GM06990 (cell line): ENCODE results near the gene CCDC187.

Source experiments
- DNase-seq: peaks from one replicate; pipeline ENCODE4 v3.0.0-alpha.2; 2011; ENCODE audit not compliant: insufficient read length; ENCODE audit errors: extremely low read depth
- H3K27me3 ChIP-seq: replicated peaks from 2 replicates; pipeline ENCODE4 v1.6.0; 2011; ENCODE audit warnings: low read length; ENCODE audit not compliant: control insufficient read depth, insufficient read depth
- H3K36me3 ChIP-seq: 2 replicates; pipeline ENCODE4 v1.5.1; 2011; ENCODE audit warnings: low read length; ENCODE audit not compliant: control insufficient read depth, insufficient read depth
- H3K4me3 ChIP-seq: replicated peaks from 2 replicates; pipeline ENCODE4 v1.5.1; 2011; ENCODE audit warnings: low read depth, mild to moderate bottlenecking, control low read depth, low read length
- CTCF ChIP-seq: IDR thresholded peaks from 2 replicates; pipeline ENCODE4 v1.5.1; 2011; ENCODE audit warnings: low read length, control low read depth, mild to moderate bottlenecking, inconsistent platforms; ENCODE audit not compliant: insufficient read depth, poor library complexity, severe bottlenecking

CCDC187 gene

GRCh38 chr9:136341042-136341655, 37.3 kb upstream of the CCDC187 start:
- H3K27me3 ChIP-seq: no peaks in the 10 kb centered on the region; the same call in 1 of the 2 replicates
- no peaks in the 10 kb centered on the region for H3K36me3 ChIP-seq
- H3K4me3 ChIP-seq: no peak overlapping the region
- DNase-seq: no peak
- no peak for TF ChIP-seq CTCF

GRCh38 chr9:136340356-136341041, 36.6 kb upstream of the CCDC187 start:
- H3K27me3 ChIP-seq: no peaks in the 10 kb centered on the region; the same call in 1 of the 2 replicates
- H3K4me3 ChIP-seq: no peak overlapping the region
- no peaks in the 10 kb centered on the region for H3K36me3 ChIP-seq
- DNase-seq: no peak
- TF ChIP-seq CTCF: no peak

GRCh38 chr9:136339958-136340310, 36.0 kb upstream of the CCDC187 start:
- no peaks in the 10 kb centered on the region for H3K36me3 ChIP-seq
- no peak for DNase-seq
- H3K4me3 ChIP-seq: no peak overlapping the region
- no peak for TF ChIP-seq CTCF
- no peaks in the 10 kb centered on the region; the same call in 1 of the 2 replicates for H3K27me3 ChIP-seq

- peak; percentile 57 for DNase-seq
- H3K36me3 ChIP-seq: no peaks in the 10 kb centered on the region
- peak; percentile 99 for TF ChIP-seq CTCF
- H3K27me3 ChIP-seq: no peaks in the 10 kb centered on the region; the same call in 1 of the 2 replicates
- H3K4me3 ChIP-seq: no peak overlapping the region
These were observed 35.5 kb upstream of the CCDC187 start for GRCh38 chr9:136339173-136339957.

- Histone ChIP-seq H3K4me3 (no peak overlapping the region), H3K27me3 (no peaks in the 10 kb centered on the region; the same call in 1 of the 2 replicates), H3K36me3 (no peaks in the 10 kb centered on the region)
- no peak for TF ChIP-seq CTCF
- no peak for DNase-seq
These were observed 34.6 kb upstream of the CCDC187 start for GRCh38 chr9:136338511-136338910.
